ENCODE results near the gene VCL.
"Not testable (repeated sequence)": the region's sequence is repeated elsewhere in the genome, so short reads cannot be mapped to it uniquely, and the experiment has no call there.

VCL gene

GRCh38 chr10:74011770-74012169 lies 13.9 kb downstream of the VCL start:
- no peak for TF ChIP-seq CTCF (IDR thresholded peaks at IDR 0.05; ENCODE audit: low read depth, low read length)
- peak; percentile 80 for DNase-seq (ENCODE audit: extremely low read depth, low read depth)

- TF ChIP-seq CTCF (IDR thresholded peaks at IDR 0.05; ENCODE audit: low read depth, low read length) = no peak
- DNase-seq (ENCODE audit: extremely low read depth, low read depth) = no peak
These were observed 14.6 kb downstream of the VCL start for GRCh38 chr10:74012480-74012879.

- TF ChIP-seq CTCF (IDR thresholded peaks at IDR 0.05; ENCODE audit: low read depth, low read length) = no peak
- DNase-seq (ENCODE audit: extremely low read depth, low read depth) = no peak
These were observed 15.1 kb downstream of the VCL start for GRCh38 chr10:74013004-74013403.

- not testable (repeated sequence) for DNase-seq (ENCODE audit: extremely low read depth, low read depth)
These were observed 16.7 kb downstream of the VCL start for GRCh38 chr10:74014574-74014973.

GRCh38 chr10:74018241-74018640 lies 20.3 kb downstream of the VCL start:
- TF ChIP-seq CTCF (IDR thresholded peaks at IDR 0.05; ENCODE audit: low read depth, low read length) = no peak
- no peak for DNase-seq (ENCODE audit: extremely low read depth, low read depth)

- no peak for TF ChIP-seq CTCF (IDR thresholded peaks at IDR 0.05; ENCODE audit: low read depth, low read length)
- DNase-seq (ENCODE audit: extremely low read depth, low read depth) = no peak
These were observed 23.5 kb downstream of the VCL start for GRCh38 chr10:74021248-74022055.

GRCh38 chr10:74022926-74023629 lies 25.2 kb downstream of the VCL start:
- DNase-seq (ENCODE audit: extremely low read depth, low read depth) = no peak
- no peak for TF ChIP-seq CTCF (IDR thresholded peaks at IDR 0.05; ENCODE audit: low read depth, low read length)
